T-cell (primary cell): ENCODE results near the gene TRIM43. TPM values are rescaled to one million over a fixed set of nuclear protein-coding genes. Genes with fewer than 3 reads are reported as not detected.
"Not testable (repeated sequence)": the region's sequence is repeated elsewhere in the genome, so short reads cannot be mapped to it uniquely, and the experiment has no call there.

Source experiments
- ATAC-seq, 4 experiments: fragments of 200-7000 bp in 3 of 4; fragments of 150-1000 bp in 1 of 4; cut with Tn5 transposase; replicated peaks in 1 of 4; 1 replicate in 3 of 4; 2 replicates in 1 of 4; pipeline ENCODE4 v1.10.0; 2021; ENCODE audit warnings: moderate library complexity in 3 of 4, mild to moderate bottlenecking in 2 of 4, moderate number of reproducible peaks in 1 of 4
- CTCF ChIA-PET, 2 donors: fragments of 300-600 bp; sonication (Branson Sonifier 250); formaldehyde crosslinking; loops; one replicate each; lab custom pipeline; 2022; ENCODE audit warnings: antibody characterized with exemption in 2 of 2; lab: Charles Lee
- POLR2A ChIA-PET, 2 donors: fragments of 300-600 bp; sonication (Branson Sonifier 250); formaldehyde crosslinking; loops; one replicate each; lab custom pipeline; 2022; ENCODE audit warnings: antibody characterized with exemption in 2 of 2; lab: Charles Lee
- DNase-seq, 35 experiments: peaks; one replicate each; pipeline versions ENCODE4 v3.0.0 to v3.0.0-alpha.2; 2013 to 2023
- H3K27ac ChIP-seq: one replicate; pipeline ENCODE4 v1.5.1; 2013; ENCODE audit warnings: low read length
- H3K27me3 ChIP-seq, 2 experiments: replicated peaks in 1 of 2; 1 replicate in 1 of 2; 2 replicates in 1 of 2; pipeline versions ENCODE4 v1.6.1 to v1.7.0; 2013; ENCODE audit warnings: low read length in 1 of 2, mixed read lengths in 1 of 2; ENCODE audit not compliant: control insufficient read depth in 2 of 2, insufficient read depth in 2 of 2; ENCODE audit errors: extremely low read depth in 1 of 2
- H3K36me3 ChIP-seq, 2 donors: 1 replicate in 1 of 2; 2 replicates in 1 of 2; pipeline versions ENCODE4 v1.6.1 to v1.7.0; 2013; ENCODE audit warnings: low read length in 1 of 2; ENCODE audit not compliant: control insufficient read depth in 2 of 2, insufficient read depth in 1 of 2; ENCODE audit errors: extremely low read depth in 1 of 2
- H3K4me1 ChIP-seq, 2 experiments: 1 replicate in 1 of 2; 2 replicates in 1 of 2; pipeline versions ENCODE4 v1.6.1 to v1.7.0; 2013; ENCODE audit warnings: low read length in 2 of 2, mixed read lengths in 1 of 2; ENCODE audit not compliant: insufficient read depth in 2 of 2, control insufficient read depth in 1 of 2; ENCODE audit errors: extremely low read depth in 1 of 2
- H3K4me3 ChIP-seq, 2 donors: 1 replicate in 1 of 2; 2 replicates in 1 of 2; pipeline versions ENCODE4 v1.5.1 to v1.7.0; 2013; ENCODE audit warnings: mild to moderate bottlenecking in 2 of 2, low read length in 1 of 2, moderate library complexity in 1 of 2; ENCODE audit not compliant: control insufficient read depth in 1 of 2; ENCODE audit errors: extremely low read depth in 1 of 2
- H3K9me3 ChIP-seq: 2 replicates; pipeline ENCODE4 v1.7.0; 2013
- H3K27ac Mint-ChIP-seq, 2 donors: one replicate each; pipeline ENCODE4 v1.8.0; 2020 to 2021; ENCODE audit warnings: mild to moderate bottlenecking in 2 of 2, mixed read lengths in 2 of 2
- H3K27me3 Mint-ChIP-seq, 2 donors: one replicate each; pipeline ENCODE4 v1.8.0; 2021 to 2022; ENCODE audit warnings: mixed read lengths in 2 of 2
- H3K36me3 Mint-ChIP-seq: one replicate; pipeline ENCODE4 v1.8.0; 2021; ENCODE audit warnings: mixed read lengths
- H3K4me1 Mint-ChIP-seq, 3 donors: one replicate each; pipeline ENCODE4 v1.8.0; 2020 to 2022; ENCODE audit warnings: mixed read lengths in 3 of 3, mild to moderate bottlenecking in 1 of 3
- H3K4me3 Mint-ChIP-seq, 3 donors: one replicate each; pipeline ENCODE4 v1.8.0; 2020 to 2022; ENCODE audit warnings: mild to moderate bottlenecking in 3 of 3, mixed read lengths in 3 of 3, moderate library complexity in 3 of 3
- H3K9me3 Mint-ChIP-seq, 3 donors: one replicate each; pipeline ENCODE4 v1.8.0; 2020 to 2022; ENCODE audit warnings: mixed read lengths in 3 of 3
- WGBS: methylation state at CpG from one replicate; pipeline ENCODE4 v1.1.5; 2013; ENCODE audit warnings: missing lambda C conversion rate; ENCODE audit not compliant: insufficient coverage; 5-methylcytosine and 5-hydroxymethylcytosine counted together
- total RNA-seq, 35 experiments: library from RNA in 6 of 35; stranded (reverse) in 6 of 35; fragments of 120-200 nt in 1 of 35; gene quantifications; one replicate each; pipeline versions ENCODE4 v1.2.1 to v1.2.4 and lab custom pipeline; 2013 to 2026

Gene TRIM43
- total RNA-seq (not detected), total RNA-seq (lab: John Stamatoyannopoulos, UW) (0 to 0.04 (median 0) reads per million in 29 experiments)
- total RNA-seq (2013), result not detected

DNA sequence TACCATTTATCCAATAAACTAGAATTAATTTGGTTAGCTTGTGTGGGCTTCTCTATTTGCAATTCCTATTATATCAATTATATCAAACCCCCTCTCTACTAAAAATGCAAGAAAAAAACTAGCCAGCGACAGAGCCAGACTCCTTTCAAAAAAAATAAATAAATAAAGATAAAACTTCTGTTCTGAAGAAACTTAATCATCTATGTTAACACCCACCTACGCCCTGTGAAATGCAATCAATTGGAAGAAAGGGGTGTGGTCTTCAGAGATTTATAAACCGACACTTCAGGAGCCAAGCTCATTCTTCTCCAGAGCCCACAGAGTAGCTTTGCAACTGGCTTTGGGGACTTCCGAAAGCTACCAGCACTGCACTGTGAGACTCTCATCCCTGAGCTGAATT is at the start of gene TRIM43:
Gene TRIM43, plus strand, starts transcription at position 301 of the 400 bp plus-strand sequence. CDS start 2,023 bp downstream, outside the sequence.
- H3K4me3 Mint-ChIP-seq, H3K27ac Mint-ChIP-seq, CTCF ChIA-PET, ATAC-seq, H3K4me1 ChIP-seq, H3K9me3 ChIP-seq, POLR2A ChIA-PET, H3K9me3 Mint-ChIP-seq, H3K36me3 ChIP-seq, H3K4me3 ChIP-seq, H3K27me3 Mint-ChIP-seq, DNase-seq, H3K36me3 Mint-ChIP-seq, H3K27me3 ChIP-seq, H3K4me1 Mint-ChIP-seq, H3K27ac ChIP-seq: not testable (repeated sequence)
- no CpG with 5 or more reads among the region's 4 CpGs for WGBS

DNA sequence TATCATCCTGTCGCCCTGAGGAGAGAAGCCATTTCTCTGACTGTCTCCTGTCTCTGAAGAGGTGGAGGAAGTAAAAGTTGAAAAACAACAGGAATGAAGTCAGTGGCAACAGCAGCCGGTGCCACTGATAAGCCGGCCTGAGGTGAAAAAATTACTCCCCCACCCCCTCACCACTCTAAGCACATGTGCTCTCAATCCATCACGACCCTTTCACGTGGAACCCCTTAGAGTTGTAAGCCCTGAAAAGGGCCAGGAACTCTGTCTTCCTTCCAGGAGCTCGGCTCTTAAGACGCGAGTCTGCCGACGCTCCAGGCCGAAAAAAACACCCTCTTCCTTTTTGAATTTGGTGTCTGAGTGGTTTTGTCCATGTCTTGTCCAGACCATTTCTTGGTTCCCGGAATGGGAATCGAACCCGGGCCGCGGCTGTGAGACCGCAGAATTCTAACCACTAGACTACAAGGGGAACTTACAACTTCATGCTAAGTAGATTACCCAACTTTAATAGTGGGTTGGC is 40.7 kb upstream of the TRIM43 start:
- Histone ChIP-seq H3K4me3 (no peak overlapping the region), H3K36me3 (no peaks in the 10 kb centered on the region), H3K9me3 (no peaks in the 10 kb centered on the region), H3K4me1 (no peaks in the 10 kb centered on the region), H3K27me3 (peaks cover 0 to 14% of the 10 kb centered on the region in 2 experiments), H3K27ac (no peak overlapping the region)
- 32% methylated on average over 6 of the region's 17 CpGs for WGBS
- peaks cover 18 to 25% of the 10 kb centered on the region in 2 donors for H3K27me3 Mint-ChIP-seq
- no peaks in the 10 kb centered on the region for H3K4me1 Mint-ChIP-seq
- H3K36me3 Mint-ChIP-seq, result no peaks in the 10 kb centered on the region
- ATAC-seq (no peak), DNase-seq (no peak)
- H3K9me3 Mint-ChIP-seq, result no peaks in the 10 kb centered on the region
- POLR2A ChIA-PET, result no interaction called here
- CTCF ChIA-PET, result no interaction called here
- H3K4me3 Mint-ChIP-seq, result no peak overlapping the region
- H3K27ac Mint-ChIP-seq, result no peak overlapping the region

- Mint-ChIP-seq H3K4me3 (no peak overlapping the region), H3K9me3 (no peaks in the 10 kb centered on the region), H3K36me3 (no peaks in the 10 kb centered on the region), H3K27me3 (peaks cover 18 to 25% of the 10 kb centered on the region in 2 donors), H3K27ac (no peak overlapping the region), H3K4me1 (no peaks in the 10 kb centered on the region)
- POLR2A ChIA-PET, result no interaction called here
- Histone ChIP-seq H3K4me1 (no peaks in the 10 kb centered on the region), H3K36me3 (no peaks in the 10 kb centered on the region), H3K4me3 (no peak overlapping the region), H3K27me3 (peaks cover 0 to 14% of the 10 kb centered on the region in 2 experiments), H3K9me3 (no peaks in the 10 kb centered on the region), H3K27ac (no peak overlapping the region)
- ATAC-seq (no peak), DNase-seq (no peak)
- 63% methylated on average over 2 of the region's 2 CpGs for WGBS
- CTCF ChIA-PET, result no interaction called here
Observed at GRCh38 chr2:95552911-95553310, 38.9 kb upstream of the TRIM43 start.

GRCh38 chr2:95569170-95569569 is 22.6 kb upstream of the TRIM43 start:
- 50% methylated on average over 1 of the region's 2 CpGs for WGBS
- Histone ChIP-seq H3K4me3 (no peak overlapping the region), H3K9me3 (no peaks in the 10 kb centered on the region), H3K4me1 (no peaks in the 10 kb centered on the region), H3K27ac (no peak overlapping the region), H3K36me3 (no peaks in the 10 kb centered on the region), H3K27me3 (peaks cover 0 to 2% of the 10 kb centered on the region in 2 experiments)
- Mint-ChIP-seq H3K27me3 (peaks cover 29 to 35% of the 10 kb centered on the region in 2 donors), H3K27ac (no peak overlapping the region), H3K4me3 (no peak overlapping the region), H3K4me1 (no peaks in the 10 kb centered on the region), H3K9me3 (no peaks in the 10 kb centered on the region), H3K36me3 (no peaks in the 10 kb centered on the region)
- POLR2A ChIA-PET, result no interaction called here
- CTCF ChIA-PET, result no interaction called here
- ATAC-seq (no peak), DNase-seq (no peak)

GRCh38 chr2:95573866-95574265 is 17.9 kb upstream of the TRIM43 start:
- no peak overlapping the region for H3K4me3 ChIP-seq
- Mint-ChIP-seq H3K9me3 (no peaks in the 10 kb centered on the region), H3K4me3 (no peak overlapping the region), H3K27me3 (peaks cover 14 to 22% of the 10 kb centered on the region in 2 donors), H3K27ac (no peak overlapping the region), H3K36me3 (no peaks in the 10 kb centered on the region), H3K4me1 (no peaks in the 10 kb centered on the region)
- ChIA-PET CTCF (no interaction called here), POLR2A (no interaction called here)
- H3K36me3 ChIP-seq, result no peaks in the 10 kb centered on the region
- H3K27ac ChIP-seq, result no peak overlapping the region
- peaks cover 0 to 2% of the 10 kb centered on the region in 2 experiments for H3K27me3 ChIP-seq
- 100% methylated on average over 1 of the region's 2 CpGs for WGBS
- H3K4me1 ChIP-seq, result no peaks in the 10 kb centered on the region
- no peaks in the 10 kb centered on the region for H3K9me3 ChIP-seq
- DNase-seq (no peak), ATAC-seq (no peak)

DNA sequence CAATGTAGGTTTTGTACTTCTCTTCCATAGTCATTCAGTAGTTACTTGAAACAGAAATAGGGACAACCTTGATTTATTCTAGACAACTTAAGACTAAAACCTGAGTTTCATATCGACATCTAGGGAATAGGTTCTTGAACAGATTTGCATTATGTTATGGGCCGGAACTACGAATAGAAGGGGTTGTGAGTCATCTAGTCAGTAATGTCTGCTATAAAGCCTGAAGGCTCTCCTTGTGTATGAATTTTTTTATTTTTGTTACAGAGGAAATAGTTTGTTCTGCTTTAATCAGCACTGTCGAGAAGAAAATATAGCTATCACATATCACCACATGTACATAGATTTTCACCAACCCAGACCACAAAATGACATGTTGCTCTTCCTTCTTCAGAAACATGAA is 17.3 kb upstream of the TRIM43 start:
- no peaks in the 10 kb centered on the region for H3K9me3 ChIP-seq
- Mint-ChIP-seq H3K4me1 (no peaks in the 10 kb centered on the region), H3K4me3 (no peak overlapping the region), H3K36me3 (no peaks in the 10 kb centered on the region), H3K9me3 (no peaks in the 10 kb centered on the region), H3K27me3 (peaks cover 11 to 19% of the 10 kb centered on the region in 2 donors), H3K27ac (no peak overlapping the region)
- no peaks in the 10 kb centered on the region for H3K4me1 ChIP-seq
- no peak for ATAC-seq
- ChIA-PET CTCF (no interaction called here), POLR2A (no interaction called here)
- peaks cover 0 to 2% of the 10 kb centered on the region in 2 experiments for H3K27me3 ChIP-seq
- no peak overlapping the region for H3K4me3 ChIP-seq
- DNase-seq, result no peak
- H3K36me3 ChIP-seq, result no peaks in the 10 kb centered on the region
- no peak overlapping the region for H3K27ac ChIP-seq
- 75% methylated on average over 3 of the region's 4 CpGs for WGBS

- ChIA-PET POLR2A (no interaction called here), CTCF (no interaction called here)
- Mint-ChIP-seq H3K4me3 (no peak overlapping the region), H3K27me3 (peaks cover 5 to 10% of the 10 kb centered on the region in 2 donors), H3K4me1 (no peaks in the 10 kb centered on the region), H3K9me3 (no peaks in the 10 kb centered on the region), H3K36me3 (no peaks in the 10 kb centered on the region), H3K27ac (no peak overlapping the region)
- Histone ChIP-seq H3K27ac (no peak overlapping the region), H3K4me3 (no peak overlapping the region), H3K36me3 (no peaks in the 10 kb centered on the region), H3K9me3 (no peaks in the 10 kb centered on the region), H3K4me1 (no peaks in the 10 kb centered on the region), H3K27me3 (peaks cover 0 to under 1% of the 10 kb centered on the region in 2 experiments)
- DNase-seq (no peak), ATAC-seq (no peak)
Observed at GRCh38 chr2:95575857-95576256, 15.9 kb upstream of the TRIM43 start.
